ENCODE data around the gene SOS1. TPM values are rescaled to one million over a fixed set of nuclear protein-coding genes. Genes with fewer than 3 reads are reported as not detected.

The SOS1 gene
- total RNA-seq, 4 donors from 2014 or later = 38.7 to 49.1 (median 40.8) TPM

GRCh38 chr2:39127973-39128372, 7.1 kb upstream of the SOS1 start:
- Histone ChIP-seq H3K36me3 (no peaks in the 10 kb centered on the region), H3K27me3 (no peaks in the 10 kb centered on the region), H3K9me3 (no peaks in the 10 kb centered on the region), H3K4me3 (no peak overlapping the region), H3K4me1 (peaks cover 0 to 16% (median 4%) of the 10 kb centered on the region in 4 donors), H3K27ac (peak overlapping the region; percentile 4 to 65 (median 50))
- no peak for TF ChIP-seq POLR2A (IDR thresholded peaks at IDR 0.05)
- TF ChIP-seq, protein P1, sequence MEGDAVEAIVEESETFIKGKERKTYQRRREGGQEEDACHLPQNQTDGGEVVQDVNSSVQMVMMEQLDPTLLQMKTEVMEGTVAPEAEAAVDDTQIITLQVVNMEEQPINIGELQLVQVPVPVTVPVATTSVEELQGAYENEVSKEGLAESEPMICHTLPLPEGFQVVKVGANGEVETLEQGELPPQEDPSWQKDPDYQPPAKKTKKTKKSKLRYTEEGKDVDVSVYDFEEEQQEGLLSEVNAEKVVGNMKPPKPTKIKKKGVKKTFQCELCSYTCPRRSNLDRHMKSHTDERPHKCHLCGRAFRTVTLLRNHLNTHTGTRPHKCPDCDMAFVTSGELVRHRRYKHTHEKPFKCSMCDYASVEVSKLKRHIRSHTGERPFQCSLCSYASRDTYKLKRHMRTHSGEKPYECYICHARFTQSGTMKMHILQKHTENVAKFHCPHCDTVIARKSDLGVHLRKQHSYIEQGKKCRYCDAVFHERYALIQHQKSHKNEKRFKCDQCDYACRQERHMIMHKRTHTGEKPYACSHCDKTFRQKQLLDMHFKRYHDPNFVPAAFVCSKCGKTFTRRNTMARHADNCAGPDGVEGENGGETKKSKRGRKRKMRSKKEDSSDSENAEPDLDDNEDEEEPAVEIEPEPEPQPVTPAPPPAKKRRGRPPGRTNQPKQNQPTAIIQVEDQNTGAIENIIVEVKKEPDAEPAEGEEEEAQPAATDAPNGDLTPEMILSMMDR (IDR thresholded peaks at IDR 0.05) = no peak
- peak in 2 of 3 donors; percentile 53 to 59 for DNase-seq

- DNase-seq = peak in 1 of 3 donors; percentile 38
- Histone ChIP-seq H3K27me3 (no peaks in the 10 kb centered on the region), H3K9me3 (no peaks in the 10 kb centered on the region), H3K4me3 (peak overlapping the region; percentile 55 to 77 (median 62)), H3K36me3 (no peaks in the 10 kb centered on the region), H3K4me1 (peaks cover 0 to 31% (median 4%) of the 10 kb centered on the region in 4 donors), H3K27ac (peak overlapping the region; percentile 81 to 95 (median 91))
- no peak for TF ChIP-seq POLR2A (IDR thresholded peaks at IDR 0.05)
- TF ChIP-seq, protein P1 (IDR thresholded peaks at IDR 0.05) = no peak
Observed at GRCh38 chr2:39124746-39125057, 3.9 kb upstream of the SOS1 start.

DNA sequence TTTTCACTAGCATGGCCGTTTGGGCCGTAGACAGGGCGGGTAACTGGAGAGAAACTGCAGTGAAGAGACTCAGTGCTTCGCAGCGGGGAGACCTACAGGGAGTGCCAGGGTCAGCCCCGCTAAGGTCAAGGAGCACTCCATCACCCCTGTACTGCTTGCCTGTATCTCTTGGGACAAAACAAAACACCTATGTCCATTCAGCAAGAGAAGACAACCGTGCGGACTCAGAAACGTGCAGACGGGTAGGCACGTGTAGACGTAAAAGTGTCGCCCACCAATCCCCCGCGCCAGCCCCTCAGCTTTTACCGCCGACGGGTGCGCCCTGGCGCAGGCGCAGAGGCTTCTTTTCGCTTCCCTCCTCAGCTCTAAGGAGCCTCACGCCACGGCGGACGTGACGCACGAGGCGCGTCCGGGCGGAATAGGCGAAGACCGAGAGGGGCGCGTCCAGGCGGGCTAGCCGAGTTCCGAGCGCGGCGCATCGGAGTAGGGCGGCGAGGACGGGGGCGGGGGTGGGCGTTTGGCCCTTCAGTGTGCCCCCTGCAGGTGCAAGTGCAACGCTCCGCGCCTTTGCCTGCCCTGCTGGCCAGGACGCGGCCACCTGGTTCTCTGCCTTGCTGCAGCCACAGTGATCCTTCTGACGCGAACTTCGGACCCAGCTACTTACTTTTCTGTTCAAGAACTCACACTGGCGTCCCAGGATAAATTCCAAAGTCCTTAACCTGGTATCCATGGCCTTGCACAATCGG, 3.3 kb upstream of the SOS1 start:
- peaks cover 0 to 31% (median 2%) of the 10 kb centered on the region in 4 donors for H3K4me1 ChIP-seq
- no peaks in the 10 kb centered on the region for H3K27me3 ChIP-seq
- H3K9me3 ChIP-seq = no peaks in the 10 kb centered on the region
- no peaks in the 10 kb centered on the region for H3K36me3 ChIP-seq
- peak; percentile 66 to 73 for TF ChIP-seq POLR2A (IDR thresholded peaks at IDR 0.05)
- TF ChIP-seq, protein P1 (IDR thresholded peaks at IDR 0.05) = peak in 5 of 6 experiments; percentile 46 to 76 (median 49)
- peak; percentile 96 to 98 (median 97) for DNase-seq
- H3K4me3 ChIP-seq = peak overlapping the region; percentile 55 to 77 (median 62)
- peak overlapping the region; percentile 81 to 95 (median 91) for H3K27ac ChIP-seq

GRCh38 chr2:39123436-39123999, 2.7 kb upstream of the SOS1 start:
- no peaks in the 10 kb centered on the region for H3K36me3 ChIP-seq
- peak overlapping the region; percentile 81 to 95 (median 91) for H3K27ac ChIP-seq
- H3K9me3 ChIP-seq = no peaks in the 10 kb centered on the region
- no peaks in the 10 kb centered on the region for H3K27me3 ChIP-seq
- no peak for DNase-seq
- peaks cover 0 to 36% (median 1%) of the 10 kb centered on the region in 4 donors for H3K4me1 ChIP-seq
- no peak for TF ChIP-seq POLR2A (IDR thresholded peaks at IDR 0.05)
- TF ChIP-seq, protein P1 (IDR thresholded peaks at IDR 0.05) = no peak
- peak overlapping the region; percentile 55 to 77 (median 62) for H3K4me3 ChIP-seq

GRCh38 chr2:39121523-39122063, 742 bp upstream of the SOS1 start:
- TF ChIP-seq, protein P1 (IDR thresholded peaks at IDR 0.05) = no peak
- TF ChIP-seq POLR2A (IDR thresholded peaks at IDR 0.05) = no peak
- Histone ChIP-seq H3K9me3 (no peaks in the 10 kb centered on the region), H3K36me3 (no peaks in the 10 kb centered on the region), H3K27me3 (no peaks in the 10 kb centered on the region), H3K27ac (peak overlapping the region; percentile 86 to 98 (median 92)), H3K4me3 (peak overlapping the region; percentile 59 to 93 (median 88)), H3K4me1 (peaks cover 0 to 50% (median 5%) of the 10 kb centered on the region in 4 donors)
- DNase-seq = no peak

Measured in Peyer's patch (tissue), 4 donors.